Stimulated activated CD4-positive, alpha-beta T cell treated with anti-CD3 and anti-CD28 coated beads, Interleukin-1b, Interleukin-23, amount 100 ng/mL, for 1 hour (primary cell): ENCODE measurements around the gene CHRNA9.
"Not testable (repeated sequence)": the region's sequence is repeated elsewhere in the genome, so short reads cannot be mapped to it uniquely, and the experiment has no call there.

Experiments
- DNase-seq, 2 donors: peaks; one replicate each; pipeline ENCODE4 v3.0.0-alpha.2; 2020; ENCODE audit warnings: low read depth in 2 of 2

Gene CHRNA9, protein sequence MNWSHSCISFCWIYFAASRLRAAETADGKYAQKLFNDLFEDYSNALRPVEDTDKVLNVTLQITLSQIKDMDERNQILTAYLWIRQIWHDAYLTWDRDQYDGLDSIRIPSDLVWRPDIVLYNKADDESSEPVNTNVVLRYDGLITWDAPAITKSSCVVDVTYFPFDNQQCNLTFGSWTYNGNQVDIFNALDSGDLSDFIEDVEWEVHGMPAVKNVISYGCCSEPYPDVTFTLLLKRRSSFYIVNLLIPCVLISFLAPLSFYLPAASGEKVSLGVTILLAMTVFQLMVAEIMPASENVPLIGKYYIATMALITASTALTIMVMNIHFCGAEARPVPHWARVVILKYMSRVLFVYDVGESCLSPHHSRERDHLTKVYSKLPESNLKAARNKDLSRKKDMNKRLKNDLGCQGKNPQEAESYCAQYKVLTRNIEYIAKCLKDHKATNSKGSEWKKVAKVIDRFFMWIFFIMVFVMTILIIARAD

GRCh38 chr4:40334591-40335524 is at the start of gene CHRNA9:
Gene CHRNA9 (plus strand): TSS chr4:40335333. CDS start chr4:40335468, 135 bp downstream.
- no peak for DNase-seq

DNA sequence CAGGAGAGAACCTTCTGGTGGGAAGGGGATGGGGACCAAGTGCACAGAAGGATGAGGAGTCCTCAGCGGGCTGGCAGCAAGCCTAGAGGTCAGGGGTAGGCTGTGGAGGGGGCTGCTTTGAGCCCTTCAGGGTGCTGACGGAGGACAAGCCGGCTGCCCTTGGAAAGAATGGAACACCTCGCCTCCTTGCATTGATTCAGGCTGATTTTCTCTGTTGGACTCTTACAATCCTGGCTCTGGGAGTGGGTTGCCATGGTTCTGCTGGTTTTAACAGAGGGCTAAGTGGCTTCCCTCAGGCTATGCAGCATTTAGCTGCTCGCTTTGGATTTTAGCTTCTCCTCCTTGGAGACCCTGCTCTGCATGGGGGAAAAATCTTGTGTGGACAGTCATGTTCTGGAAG is 49.4 kb upstream of the CHRNA9 start:
- DNase-seq, result no peak

- DNase-seq, result no peak
These were observed 46.6 kb upstream of the CHRNA9 start for GRCh38 chr4:40288566-40288965.

DNA sequence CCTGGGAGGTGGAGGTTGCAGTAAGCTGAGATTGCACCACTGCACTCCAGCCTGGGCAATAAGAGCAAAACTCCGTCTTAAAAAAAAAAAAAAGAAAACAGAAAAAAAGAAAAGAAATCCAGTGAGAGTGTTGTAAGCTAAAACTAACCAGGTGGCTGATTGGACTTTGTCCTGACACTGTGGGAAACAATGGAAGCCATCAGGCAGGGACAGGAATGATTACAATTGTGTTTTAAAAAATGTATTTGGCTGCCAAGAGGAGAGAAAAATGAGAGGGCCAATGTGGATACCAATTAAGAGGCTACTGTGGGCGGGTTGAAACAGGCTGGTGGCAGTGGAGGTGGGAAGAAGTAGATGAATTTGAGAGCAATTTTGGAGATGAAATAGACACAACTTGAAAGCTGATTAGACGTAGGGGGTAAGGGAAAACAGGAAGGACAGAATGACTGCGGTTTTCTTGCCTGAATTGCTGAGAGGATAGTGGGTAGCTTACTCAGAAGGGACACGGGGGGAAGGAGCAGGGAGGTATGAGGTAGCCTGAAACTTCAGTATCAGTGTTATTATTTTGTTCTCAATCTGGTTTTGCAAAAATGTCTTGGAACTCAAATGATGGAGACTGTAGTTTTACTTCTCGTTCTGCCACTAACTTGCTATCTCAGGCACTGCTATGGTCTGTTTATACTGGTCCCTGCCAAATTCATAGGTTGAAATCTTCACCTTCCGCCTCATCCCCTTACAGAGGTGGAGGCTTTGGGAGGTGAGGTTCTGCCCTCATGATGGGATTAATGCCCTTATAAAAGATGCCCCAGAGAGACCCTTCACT is 45.6 kb upstream of the CHRNA9 start:
- no peak for DNase-seq

GRCh38 chr4:40290611-40291186 is 44.4 kb upstream of the CHRNA9 start:
- DNase-seq, result not testable (repeated sequence)

DNA sequence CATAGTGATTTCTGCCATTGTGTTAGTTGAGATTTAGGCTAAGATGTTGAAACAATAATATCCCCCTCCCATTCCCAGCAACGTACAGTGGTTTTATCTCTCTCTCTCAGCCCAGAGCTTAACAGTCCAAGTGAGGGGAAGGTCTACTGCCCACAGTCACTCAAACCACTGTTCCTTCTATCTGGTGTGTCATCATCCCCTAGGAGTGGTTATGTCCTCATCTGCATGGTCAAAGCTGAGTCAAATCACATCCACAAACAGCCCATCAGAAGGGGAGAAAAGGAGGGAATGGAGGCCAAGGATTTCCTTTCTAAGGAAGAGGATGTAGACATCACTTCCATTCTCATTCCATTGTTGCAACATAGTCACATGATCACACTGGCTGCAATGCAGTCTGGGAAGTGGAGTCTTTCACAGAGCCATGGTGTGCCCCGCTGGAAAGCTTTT is 42.8 kb upstream of the CHRNA9 start:
- DNase-seq, result no peak

GRCh38 chr4:40294339-40294738 is 40.8 kb upstream of the CHRNA9 start:
- DNase-seq, result no peak

- DNase-seq, result not testable (repeated sequence)
These were observed 40.1 kb upstream of the CHRNA9 start for GRCh38 chr4:40295030-40295429.

DNA sequence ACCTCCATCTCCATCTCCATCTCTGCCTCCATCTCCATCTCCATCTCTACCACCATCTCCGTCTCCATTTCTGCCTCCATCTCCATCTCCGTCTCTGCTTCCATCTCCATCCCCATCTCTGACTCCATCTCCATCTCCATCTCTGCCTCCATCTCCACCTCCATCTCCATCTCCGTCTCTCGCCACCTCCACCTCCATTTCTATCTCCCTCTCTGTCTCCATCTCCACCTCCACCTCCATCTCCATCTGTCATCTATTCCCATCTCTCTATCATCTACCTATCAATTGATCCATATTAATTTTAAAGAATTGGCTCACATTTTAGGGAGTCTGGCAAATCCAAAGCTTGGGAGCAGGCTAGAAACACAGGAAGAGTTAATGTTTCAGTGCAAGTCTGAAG is 39.6 kb upstream of the CHRNA9 start:
- DNase-seq, result no peak

GRCh38 chr4:40299126-40299525 is 36.0 kb upstream of the CHRNA9 start:
- DNase-seq, result no peak

DNA sequence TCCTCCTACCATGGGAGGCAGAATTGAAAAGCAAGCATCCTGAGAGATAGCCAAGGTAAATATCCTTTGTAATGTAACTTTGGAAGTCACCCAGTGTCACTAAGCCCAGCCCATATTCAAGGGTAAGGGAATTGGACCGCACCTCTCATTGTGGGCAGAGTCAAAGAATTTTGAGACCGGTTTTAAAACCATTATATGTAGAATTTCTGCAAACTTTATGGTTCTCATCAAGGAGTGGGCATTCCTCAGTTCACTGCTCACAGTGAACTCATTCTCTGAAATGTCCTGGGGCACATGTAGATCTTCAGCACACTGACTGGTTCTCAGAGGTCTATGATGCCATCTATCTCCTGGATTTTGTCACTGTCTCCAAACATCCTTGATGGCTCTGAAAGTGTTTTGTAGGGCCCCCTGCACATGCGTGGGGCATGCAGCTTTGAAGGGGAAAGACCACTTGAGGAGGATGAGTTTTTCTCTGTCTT is 35.3 kb upstream of the CHRNA9 start:
- no peak for DNase-seq

DNA sequence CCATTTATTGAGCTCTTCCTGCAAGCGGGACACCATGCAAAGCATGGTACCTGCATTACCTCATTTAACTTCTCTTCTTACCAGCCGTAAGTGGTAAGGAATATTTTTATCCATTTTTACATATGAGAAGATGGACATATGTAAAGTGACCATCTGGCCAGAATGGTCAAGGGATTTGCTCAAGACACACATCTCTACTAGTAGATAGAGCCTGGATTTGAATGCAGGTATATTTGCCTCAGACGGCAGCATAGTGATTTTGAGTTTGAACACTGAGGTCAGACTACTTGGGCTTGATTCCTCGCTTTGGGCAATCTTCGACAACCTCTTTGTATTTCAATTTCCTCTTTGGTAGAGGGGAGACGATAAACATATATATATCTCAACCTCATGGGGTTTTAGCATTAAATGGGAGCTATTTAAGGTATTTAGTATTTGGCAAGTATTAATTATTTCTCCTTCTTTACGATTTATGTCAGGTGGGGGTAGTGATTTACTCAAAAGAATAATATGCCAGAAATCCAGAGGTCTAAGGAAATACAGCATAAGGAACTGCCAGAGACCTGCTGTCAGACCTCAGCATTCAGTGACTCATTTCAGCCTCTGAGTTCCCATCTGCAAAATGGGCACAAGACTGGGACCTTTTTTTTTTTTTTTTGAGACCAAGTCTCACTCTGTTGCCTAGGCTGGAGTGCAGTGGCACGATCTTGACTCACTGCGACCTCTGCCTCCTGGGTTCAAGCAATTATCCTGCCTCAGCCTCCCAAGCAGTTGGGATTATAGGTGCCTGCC is 34.6 kb upstream of the CHRNA9 start:
- no peak for DNase-seq

DNA sequence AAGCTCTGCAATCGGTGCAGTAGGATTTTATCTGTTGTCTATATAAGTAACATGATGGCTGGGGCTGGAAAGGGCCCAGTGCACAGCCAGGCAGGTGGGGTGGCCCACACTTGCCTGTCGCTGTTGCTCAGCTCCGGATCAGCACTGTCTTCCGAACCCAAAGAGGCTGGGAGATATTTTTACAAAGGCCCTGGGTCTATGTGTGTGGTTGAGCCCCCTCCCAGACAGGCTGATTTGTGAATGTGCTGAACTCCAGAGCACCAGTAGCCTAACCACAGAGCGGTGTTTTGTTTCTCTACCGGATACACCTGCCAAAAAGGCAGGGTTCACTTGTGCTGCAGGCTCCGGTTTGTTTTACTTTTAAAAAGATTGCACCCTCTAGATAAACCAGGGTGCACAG is 33.5 kb upstream of the CHRNA9 start:
- peak in 1 of 2 donors; percentile 57 for DNase-seq

DNA sequence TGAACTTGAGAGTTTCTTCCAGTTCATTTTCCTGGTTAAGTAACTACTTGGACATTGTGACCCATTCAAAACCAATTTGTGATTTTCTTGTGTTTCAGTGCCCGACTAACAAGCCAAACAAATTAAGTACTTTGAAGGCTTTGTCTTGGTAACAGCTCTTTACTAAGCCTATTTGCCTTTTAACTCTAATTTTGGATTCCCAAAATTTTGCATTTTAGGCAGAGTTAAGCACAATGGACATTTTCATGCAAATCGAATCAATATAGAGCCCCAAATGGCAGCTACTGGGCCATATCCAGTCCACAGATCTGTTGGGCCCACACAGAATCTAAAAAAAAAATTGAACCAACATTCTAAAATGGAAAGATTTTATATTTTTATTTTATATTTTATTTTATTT is 31.4 kb upstream of the CHRNA9 start:
- no peak for DNase-seq

GRCh38 chr4:40305328-40306170 is 29.6 kb upstream of the CHRNA9 start:
- DNase-seq, result no peak

DNA sequence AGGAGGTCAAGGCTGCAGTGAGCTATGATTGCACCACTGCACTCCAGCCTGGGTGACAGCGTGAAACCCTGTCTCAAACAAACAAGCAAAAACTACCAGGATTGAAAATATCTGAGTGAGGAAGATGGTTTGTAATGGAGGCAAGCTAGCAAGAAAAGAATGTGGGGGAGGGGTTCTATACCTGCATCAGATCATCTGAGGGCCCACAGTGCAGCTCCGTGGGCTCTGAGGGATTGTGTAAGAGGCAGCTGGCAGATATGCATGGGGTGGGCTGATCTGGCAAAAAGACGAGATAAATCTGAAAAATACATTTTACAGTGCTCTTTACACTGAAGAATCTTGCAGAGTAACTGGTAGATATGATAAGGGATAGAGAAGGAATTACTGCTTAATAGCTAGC is 28.9 kb upstream of the CHRNA9 start:
- DNase-seq, result no peak

DNA sequence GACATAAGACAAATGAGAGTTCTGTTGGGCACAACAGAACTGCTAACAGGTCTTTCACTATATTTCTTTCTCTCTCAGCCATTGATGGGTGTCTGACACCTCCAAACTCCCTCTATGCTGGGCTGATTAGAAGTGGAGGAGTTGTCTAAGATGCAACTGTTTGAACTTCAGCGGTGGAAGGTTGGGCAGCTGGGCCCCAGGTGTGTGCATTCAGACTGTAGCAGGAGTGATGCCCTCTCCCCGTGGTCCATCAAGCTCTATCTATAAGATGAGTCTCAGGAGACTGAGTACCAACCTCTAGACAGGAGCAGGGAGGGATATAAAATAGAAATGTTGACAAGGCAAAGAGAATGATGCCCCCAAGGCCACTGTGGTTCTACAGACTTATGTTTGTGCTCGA is 28.2 kb upstream of the CHRNA9 start:
- DNase-seq, result no peak

GRCh38 chr4:40307627-40308497 is 27.3 kb upstream of the CHRNA9 start:
- DNase-seq, result peak in 1 of 2 donors; percentile 50
